Panc1 (cell line): ENCODE data around the gene NCOA4. TPM values are rescaled to one million over a fixed set of nuclear protein-coding genes. Genes with fewer than 3 reads are reported as not detected.

Experiments
- ATAC-seq: fragments of 200-7000 bp; cut with Tn5 transposase; 2 replicates; pipeline ENCODE4 v1.9.1; 2020; ENCODE audit warnings: mild to moderate bottlenecking, moderate library complexity
- BruUV-seq: library from RNA; stranded (reverse); fragments of 400-500 nt; replicated peaks from 2 replicates; lab custom pipeline; 2021; lab: Mats Ljungman, UMichigan
- CTCF ChIA-PET: fragments of 300-600 bp; sonication (Branson Sonifier 250); formaldehyde crosslinking; loops from one replicate; lab custom pipeline; 2022; ENCODE audit warnings: antibody characterized with exemption; lab: Charles Lee
- POLR2A ChIA-PET: fragments of 300-600 bp; sonication (Branson Sonifier 250); formaldehyde crosslinking; loops from one replicate; lab custom pipeline; 2022; ENCODE audit warnings: antibody characterized with exemption; lab: Charles Lee
- DNase-seq: peaks from one replicate; pipeline ENCODE4 v3.0.0-alpha.2; 2010; ENCODE audit warnings: low read depth, low spot score
- H3K27ac ChIP-seq: 2 replicates; pipeline ENCODE4 v1.5.1; 2011; ENCODE audit warnings: mild to moderate bottlenecking, low read length, inconsistent platforms
- H3K27me3 ChIP-seq: fragments of 200-500 bp; sonication (Bioruptor generic); 2 replicates; pipeline ENCODE4 v1.6.0; 2014; ENCODE audit warnings: low read length, inconsistent platforms; ENCODE audit not compliant: control insufficient read depth, insufficient read depth
- H3K36me3 ChIP-seq: fragments of 200-500 bp; sonication (Bioruptor generic); 2 replicates; pipeline ENCODE4 v1.5.1; 2014; ENCODE audit warnings: inconsistent platforms, mild to moderate bottlenecking, low read length, moderate library complexity; ENCODE audit not compliant: control insufficient read depth, insufficient read depth
- H3K4me1 ChIP-seq: 2 replicates; pipeline ENCODE4 v1.5.1; 2011; ENCODE audit warnings: inconsistent platforms, mild to moderate bottlenecking, low read length, moderate library complexity; ENCODE audit not compliant: control insufficient read depth, insufficient read depth
- H3K4me3 ChIP-seq, 2 experiments: 2 replicates each; pipeline ENCODE4 v1.5.1; 2011 to 2012; ENCODE audit warnings: low read depth in 2 of 2, low read length in 2 of 2, mild to moderate bottlenecking in 2 of 2, inconsistent platforms in 1 of 2, moderate library complexity in 1 of 2
- H3K9me3 ChIP-seq: fragments of 200-500 bp; sonication (Bioruptor generic); 2 replicates; pipeline ENCODE4 v1.5.1; 2014; ENCODE audit warnings: low read depth, mild to moderate bottlenecking, inconsistent platforms, low read length, moderate library complexity; ENCODE audit not compliant: control insufficient read depth, insufficient read depth
- POLR2AphosphoS5 ChIP-seq: IDR thresholded peaks from 2 replicates; pipeline ENCODE4 v1.6.1; 2012; ENCODE audit warnings: mild to moderate bottlenecking, low read depth, low read length, moderate library complexity
- SIN3A ChIP-seq: IDR thresholded peaks from 2 replicates; pipeline ENCODE4 v1.6.1; 2012; ENCODE audit warnings: low read depth, mild to moderate bottlenecking, low read length, moderate library complexity, borderline replicate concordance; ENCODE audit not compliant: insufficient read depth
- TCF7L2 ChIP-seq: IDR thresholded peaks from 2 replicates; pipeline ENCODE4 v1.6.1; 2011; ENCODE audit warnings: mild to moderate bottlenecking, low read depth, low read length, inconsistent platforms
- in situ Hi-C: cut with HindIII; loops from 2 replicates; pipeline ENCODE4 v1.10.0; 2016; ENCODE audit warnings: low sequenced_read_pairs, low pct_unique_long_range_greater_than_20kb
- intact Hi-C: fragments of 100-400 bp; cut with micrococcal nuclease; formaldehyde crosslinking; loops from one replicate; pipeline ENCODE4 v1.10.0; 2022; ENCODE audit not compliant: unreplicated experiment
- total RNA-seq: library from RNA; stranded (reverse); gene quantifications from one replicate; pipeline ENCODE4 v1.2.1, GENCODE V29; 2021; ENCODE audit not compliant: unreplicated experiment
- TF ChIP-seq, protein P1 (sequence below): fragments of 450-650 bp; IDR thresholded peaks from 2 replicates; pipeline ENCODE4 v1.5.1; 2017; ENCODE audit warnings: mild to moderate bottlenecking
- TF ChIP-seq, protein P2 (sequence below), 2 experiments: IDR thresholded peaks; 2 replicates each; pipeline ENCODE4 v1.6.1; 2011 to 2012; ENCODE audit warnings: low read depth in 2 of 2, control low read depth in 1 of 2, low read length in 1 of 2, mild to moderate bottlenecking in 1 of 2, moderate library complexity in 1 of 2; ENCODE audit not compliant: insufficient read depth in 1 of 2

The NCOA4 gene
- total RNA-seq, 1 experiment from 2014 or later = 119 TPM

DNA sequence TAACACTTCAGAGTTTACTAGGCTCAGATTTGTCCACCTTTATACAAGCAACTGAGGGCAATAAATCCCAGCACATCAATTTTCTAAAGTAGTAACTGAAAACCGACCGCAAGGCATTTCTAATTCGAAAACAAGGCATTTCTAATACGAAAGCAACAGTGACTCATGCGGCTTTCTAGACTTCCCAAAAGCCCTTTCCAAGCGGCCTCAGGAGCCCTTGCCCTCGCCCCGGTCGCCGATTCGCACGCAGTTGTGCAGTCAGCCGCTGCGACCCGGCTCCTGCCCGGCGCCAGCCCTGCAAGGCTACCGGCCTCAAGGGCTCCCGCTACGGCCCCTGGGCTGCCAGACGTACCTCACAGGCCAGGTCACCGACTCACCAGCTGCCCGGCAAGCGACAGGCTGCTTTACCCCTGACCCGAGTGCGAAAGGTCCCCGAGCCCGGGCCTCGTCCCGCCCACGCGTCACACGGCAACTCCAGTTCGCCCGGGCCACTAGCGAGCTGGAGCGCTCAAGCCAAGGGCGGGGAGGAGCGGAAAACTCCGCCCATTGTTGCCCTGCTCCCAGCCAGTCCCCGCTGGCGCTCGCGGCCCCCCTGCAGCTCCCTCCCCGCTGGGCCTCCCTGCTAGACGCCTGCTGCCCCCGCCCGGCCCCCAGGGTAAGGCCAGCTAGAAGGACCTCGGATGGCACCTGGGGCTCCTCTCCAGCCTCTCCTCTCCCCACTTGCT lies 7.3 kb downstream of the NCOA4 start:
- Histone ChIP-seq H3K4me1 (peaks cover 70% of the 10 kb centered on the region), H3K9me3 (no peaks in the 10 kb centered on the region), H3K36me3 (no peaks in the 10 kb centered on the region), H3K4me3 (peak overlapping the region; percentile 70 to 72), H3K27me3 (no peaks in the 10 kb centered on the region), H3K27ac (peak overlapping the region; percentile 79)
- in situ Hi-C loops = no loop called here
- peak; percentile 69; the same call in 1 of the 2 replicates for TF ChIP-seq SIN3A
- TF ChIP-seq, protein P1, sequence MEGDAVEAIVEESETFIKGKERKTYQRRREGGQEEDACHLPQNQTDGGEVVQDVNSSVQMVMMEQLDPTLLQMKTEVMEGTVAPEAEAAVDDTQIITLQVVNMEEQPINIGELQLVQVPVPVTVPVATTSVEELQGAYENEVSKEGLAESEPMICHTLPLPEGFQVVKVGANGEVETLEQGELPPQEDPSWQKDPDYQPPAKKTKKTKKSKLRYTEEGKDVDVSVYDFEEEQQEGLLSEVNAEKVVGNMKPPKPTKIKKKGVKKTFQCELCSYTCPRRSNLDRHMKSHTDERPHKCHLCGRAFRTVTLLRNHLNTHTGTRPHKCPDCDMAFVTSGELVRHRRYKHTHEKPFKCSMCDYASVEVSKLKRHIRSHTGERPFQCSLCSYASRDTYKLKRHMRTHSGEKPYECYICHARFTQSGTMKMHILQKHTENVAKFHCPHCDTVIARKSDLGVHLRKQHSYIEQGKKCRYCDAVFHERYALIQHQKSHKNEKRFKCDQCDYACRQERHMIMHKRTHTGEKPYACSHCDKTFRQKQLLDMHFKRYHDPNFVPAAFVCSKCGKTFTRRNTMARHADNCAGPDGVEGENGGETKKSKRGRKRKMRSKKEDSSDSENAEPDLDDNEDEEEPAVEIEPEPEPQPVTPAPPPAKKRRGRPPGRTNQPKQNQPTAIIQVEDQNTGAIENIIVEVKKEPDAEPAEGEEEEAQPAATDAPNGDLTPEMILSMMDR = peak; percentile 71
- TF ChIP-seq POLR2AphosphoS5 = peak; percentile 77
- TF ChIP-seq, protein P2, sequence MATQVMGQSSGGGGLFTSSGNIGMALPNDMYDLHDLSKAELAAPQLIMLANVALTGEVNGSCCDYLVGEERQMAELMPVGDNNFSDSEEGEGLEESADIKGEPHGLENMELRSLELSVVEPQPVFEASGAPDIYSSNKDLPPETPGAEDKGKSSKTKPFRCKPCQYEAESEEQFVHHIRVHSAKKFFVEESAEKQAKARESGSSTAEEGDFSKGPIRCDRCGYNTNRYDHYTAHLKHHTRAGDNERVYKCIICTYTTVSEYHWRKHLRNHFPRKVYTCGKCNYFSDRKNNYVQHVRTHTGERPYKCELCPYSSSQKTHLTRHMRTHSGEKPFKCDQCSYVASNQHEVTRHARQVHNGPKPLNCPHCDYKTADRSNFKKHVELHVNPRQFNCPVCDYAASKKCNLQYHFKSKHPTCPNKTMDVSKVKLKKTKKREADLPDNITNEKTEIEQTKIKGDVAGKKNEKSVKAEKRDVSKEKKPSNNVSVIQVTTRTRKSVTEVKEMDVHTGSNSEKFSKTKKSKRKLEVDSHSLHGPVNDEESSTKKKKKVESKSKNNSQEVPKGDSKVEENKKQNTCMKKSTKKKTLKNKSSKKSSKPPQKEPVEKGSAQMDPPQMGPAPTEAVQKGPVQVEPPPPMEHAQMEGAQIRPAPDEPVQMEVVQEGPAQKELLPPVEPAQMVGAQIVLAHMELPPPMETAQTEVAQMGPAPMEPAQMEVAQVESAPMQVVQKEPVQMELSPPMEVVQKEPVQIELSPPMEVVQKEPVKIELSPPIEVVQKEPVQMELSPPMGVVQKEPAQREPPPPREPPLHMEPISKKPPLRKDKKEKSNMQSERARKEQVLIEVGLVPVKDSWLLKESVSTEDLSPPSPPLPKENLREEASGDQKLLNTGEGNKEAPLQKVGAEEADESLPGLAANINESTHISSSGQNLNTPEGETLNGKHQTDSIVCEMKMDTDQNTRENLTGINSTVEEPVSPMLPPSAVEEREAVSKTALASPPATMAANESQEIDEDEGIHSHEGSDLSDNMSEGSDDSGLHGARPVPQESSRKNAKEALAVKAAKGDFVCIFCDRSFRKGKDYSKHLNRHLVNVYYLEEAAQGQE (IDR thresholded peaks at IDR 0.05; ENCODE audit: insufficient read depth in 1 of 2, low read depth in 2 of 2, low read length in 1 of 2) = no peak
- TF ChIP-seq TCF7L2 = no peak
- peak; percentile 99 for ATAC-seq
- POLR2A ChIA-PET = no interaction called here
- DNase-seq = peak; percentile 74
- intact Hi-C loops = no loop called here
- no TSS peak for BruUV-seq
- CTCF ChIA-PET = interaction anchor here (0.7 to 1.1 kb wide), 2 partner anchors 18 to 49 kb away, joined by 3 to 6 read pairs; no protein-coding TSS in a partner anchor

GRCh38 chr10:46020344-46020657 lies 10.1 kb downstream of the NCOA4 start:
- ChIA-PET CTCF (no interaction called here), POLR2A (no interaction called here)
- in situ Hi-C loops = no loop called here
- Histone ChIP-seq H3K27me3 (no peaks in the 10 kb centered on the region), H3K36me3 (peaks cover 6% of the 10 kb centered on the region; the same call in 1 of the 2 replicates), H3K4me1 (peaks cover 51% of the 10 kb centered on the region), H3K9me3 (no peaks in the 10 kb centered on the region), H3K4me3 (no peak overlapping the region), H3K27ac (0 out of 2 replicates have a peak overlapping the region, but pooled peaks have one; percentile 15)
- TF ChIP-seq, protein P1 = no peak
- TF ChIP-seq POLR2AphosphoS5 (no peak), SIN3A (no peak), TCF7L2 (no peak)
- TF ChIP-seq, protein P2 (IDR thresholded peaks at IDR 0.05; ENCODE audit: insufficient read depth in 1 of 2, low read depth in 2 of 2, low read length in 1 of 2) = no peak
- intact Hi-C loops = no loop called here
- no TSS peak for BruUV-seq
- ATAC-seq (no peak), DNase-seq (no peak)
